GM18951 (cell line): Measurements from ENCODE around the gene FKBP2.

Experiments
- POLR2A ChIP-seq: IDR thresholded peaks from 4 replicates; pipeline ENCODE4 v1.6.1; 2011; ENCODE audit warnings: mild to moderate bottlenecking; ENCODE audit not compliant: insufficient read length, insufficient read depth; ENCODE audit errors: extremely low read depth
- in situ Hi-C: fragments of 300-500 bp; cut with MboI; formaldehyde crosslinking; loops from one replicate; pipeline ENCODE4 v1.12.0; 2022; ENCODE audit warnings: low sequenced_read_pairs, mixed read lengths, inconsistent platforms; ENCODE audit not compliant: unreplicated experiment

Gene FKBP2

DNA sequence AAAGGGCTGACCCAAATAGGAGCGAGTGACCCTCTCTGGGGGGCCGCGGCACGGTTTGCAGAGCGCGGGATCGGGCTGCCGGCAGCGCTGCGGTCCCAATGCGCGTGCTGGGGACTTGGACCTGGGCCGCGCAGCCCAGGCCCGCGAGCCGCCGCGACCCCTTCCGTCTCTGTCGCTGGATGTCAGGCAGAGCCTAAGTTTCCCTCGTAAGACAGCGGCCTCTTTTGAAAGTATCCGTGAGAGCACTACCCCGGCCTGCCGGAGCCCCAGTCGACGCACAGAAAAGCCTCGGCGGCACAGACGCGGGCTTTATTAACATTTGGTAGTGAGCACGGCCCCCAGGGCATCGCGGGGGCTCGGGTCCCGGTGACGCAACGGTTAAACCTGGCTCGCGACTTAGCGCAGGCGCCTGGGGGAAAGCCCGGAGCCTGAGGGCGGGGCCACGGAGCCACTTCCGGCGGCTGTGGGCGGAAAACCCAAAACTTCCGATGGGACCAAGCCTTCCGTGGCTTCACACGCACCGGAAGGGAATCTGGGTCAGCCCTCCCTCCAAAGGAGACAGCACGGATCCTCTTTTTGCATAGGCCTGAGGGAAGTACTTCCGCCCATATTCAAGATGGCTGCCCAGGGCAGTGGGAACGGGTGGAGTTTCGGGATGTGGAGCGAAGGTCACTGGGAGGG, 28.8 kb downstream of the FKBP2 start:
- in situ Hi-C loops = no loop called here
- TF ChIP-seq POLR2A = peak; percentile 75

DNA sequence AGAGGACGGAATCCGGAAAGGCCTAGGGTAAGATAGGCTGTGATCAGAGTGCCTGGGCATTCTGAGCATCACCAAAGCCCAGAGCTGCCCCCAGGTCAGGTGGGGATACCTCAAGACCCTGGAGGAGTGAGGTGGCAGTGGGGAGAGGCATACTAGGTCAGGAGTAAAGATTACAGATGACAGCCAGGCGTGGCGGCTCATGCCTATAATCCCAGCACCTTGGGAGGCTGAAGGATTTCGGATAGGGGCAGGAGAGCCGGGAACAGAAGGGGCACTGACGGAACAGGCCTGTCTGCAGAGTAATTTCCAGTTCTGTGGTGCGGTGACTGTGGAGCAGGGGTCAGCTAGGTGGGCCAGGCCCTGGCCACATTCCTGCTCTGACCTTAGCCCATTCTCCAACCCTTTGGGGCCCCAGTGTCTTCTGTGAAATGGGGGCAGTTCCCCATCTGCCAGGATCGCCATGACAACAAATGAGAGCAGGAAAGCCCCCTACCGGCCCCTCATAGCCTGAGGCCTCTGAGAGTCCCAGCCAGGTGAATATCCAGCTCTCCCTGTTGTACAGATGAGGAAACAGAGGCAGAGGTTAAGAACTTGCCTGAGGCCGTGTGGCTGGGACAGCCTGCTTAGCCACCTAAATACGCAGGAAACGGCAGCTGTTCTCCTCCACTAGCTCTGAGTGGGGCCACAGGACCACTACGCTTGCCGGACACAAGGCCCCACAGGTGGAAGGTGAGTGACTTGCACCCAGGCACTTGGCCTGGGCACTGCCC, 34.3 kb downstream of the FKBP2 start:
- no peak for TF ChIP-seq POLR2A
- in situ Hi-C loops = no loop called here

DNA sequence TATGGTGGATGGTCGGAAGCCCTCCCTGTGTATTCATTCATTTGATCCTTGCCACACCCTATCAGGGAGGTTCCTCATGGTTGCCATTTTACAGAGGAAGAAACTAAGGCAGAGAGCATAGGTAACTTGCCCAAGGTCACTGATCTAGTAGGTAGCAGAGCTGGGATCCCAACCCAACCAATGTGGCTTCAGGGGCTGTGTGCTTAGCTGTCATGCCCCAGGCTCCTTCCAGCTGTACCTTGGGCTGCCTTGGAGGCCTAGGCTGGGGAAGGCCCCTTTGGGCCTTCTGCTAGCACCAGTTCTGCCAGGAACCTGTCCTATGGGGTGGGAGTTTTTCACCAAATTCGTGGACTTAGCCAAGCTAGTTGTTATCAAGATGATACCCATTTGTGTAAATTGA, 34.9 kb downstream of the FKBP2 start:
- in situ Hi-C loops = no loop called here

DNA sequence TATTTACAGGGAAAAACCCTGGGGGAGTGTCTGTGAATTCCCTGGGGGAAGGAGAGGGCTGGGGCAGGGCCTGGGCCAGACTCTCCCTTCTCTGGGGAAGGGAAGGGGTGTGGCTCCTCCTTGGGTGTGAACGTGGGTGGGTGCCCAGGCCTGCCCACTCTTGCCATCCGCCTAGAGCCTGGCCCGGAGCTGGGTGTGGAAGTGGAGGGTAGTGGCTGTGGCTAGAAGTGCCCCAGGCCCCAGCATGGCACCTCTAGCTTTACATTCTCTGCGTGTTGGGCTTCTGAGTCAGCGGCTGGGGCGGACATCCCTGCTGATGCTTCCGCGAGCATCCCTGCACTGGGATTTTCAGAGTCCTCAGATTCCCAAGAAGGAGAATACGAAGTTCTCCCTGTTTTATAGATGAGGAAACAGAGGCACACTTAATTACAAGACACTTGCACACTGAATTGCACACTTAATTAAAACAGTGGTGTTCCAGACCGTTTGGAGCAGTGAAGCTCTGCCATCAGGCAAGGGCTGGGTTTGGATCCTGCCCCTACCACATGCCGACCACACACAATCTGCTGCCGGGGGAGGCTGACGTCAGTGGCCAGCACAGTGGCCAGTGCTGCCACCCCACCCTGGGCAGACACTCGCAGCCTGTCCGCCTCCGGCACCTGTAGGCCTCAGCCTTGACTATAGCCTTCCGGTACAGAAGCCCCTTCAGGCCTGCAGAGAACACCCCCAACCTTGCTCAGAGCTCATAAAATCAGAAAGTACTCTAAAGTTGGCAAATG, 35.9 kb downstream of the FKBP2 start:
- no peak for TF ChIP-seq POLR2A
- in situ Hi-C loops = no loop called here

More for the DNA sequence above, 34.9 kb downstream of the FKBP2 start:
- TF ChIP-seq POLR2A = no peak

DNA sequence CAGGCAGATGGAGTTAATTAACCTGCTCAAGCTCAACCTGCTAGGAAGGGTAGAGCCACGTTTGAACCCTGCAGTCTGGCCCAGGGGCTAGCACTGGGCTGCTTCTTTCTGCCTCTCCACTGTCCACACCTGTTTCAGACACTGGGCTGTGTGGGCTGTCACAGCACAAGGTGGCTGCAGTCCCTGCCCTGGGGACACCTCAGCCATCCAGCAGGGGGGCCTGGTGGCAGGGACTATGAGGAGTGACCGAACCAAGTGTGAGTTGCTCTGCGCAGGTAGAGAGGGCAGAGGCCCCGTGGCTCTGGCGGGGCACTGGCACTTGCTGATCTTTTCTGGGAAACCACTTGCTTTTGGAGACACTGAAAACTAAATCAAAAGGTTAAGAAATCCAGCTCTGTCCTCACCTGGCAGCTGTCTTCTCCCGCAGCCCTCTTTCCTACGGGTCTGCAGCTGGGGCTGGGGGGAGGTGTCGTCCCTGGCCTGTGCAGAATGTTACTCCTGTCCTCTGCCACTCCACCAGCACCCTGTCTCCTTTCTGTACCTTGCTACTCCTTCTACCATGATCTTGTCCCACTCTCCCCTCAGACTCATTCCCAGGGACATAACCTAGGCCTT, 37.8 kb downstream of the FKBP2 start:
- in situ Hi-C loops = no loop called here
- no peak for TF ChIP-seq POLR2A

DNA sequence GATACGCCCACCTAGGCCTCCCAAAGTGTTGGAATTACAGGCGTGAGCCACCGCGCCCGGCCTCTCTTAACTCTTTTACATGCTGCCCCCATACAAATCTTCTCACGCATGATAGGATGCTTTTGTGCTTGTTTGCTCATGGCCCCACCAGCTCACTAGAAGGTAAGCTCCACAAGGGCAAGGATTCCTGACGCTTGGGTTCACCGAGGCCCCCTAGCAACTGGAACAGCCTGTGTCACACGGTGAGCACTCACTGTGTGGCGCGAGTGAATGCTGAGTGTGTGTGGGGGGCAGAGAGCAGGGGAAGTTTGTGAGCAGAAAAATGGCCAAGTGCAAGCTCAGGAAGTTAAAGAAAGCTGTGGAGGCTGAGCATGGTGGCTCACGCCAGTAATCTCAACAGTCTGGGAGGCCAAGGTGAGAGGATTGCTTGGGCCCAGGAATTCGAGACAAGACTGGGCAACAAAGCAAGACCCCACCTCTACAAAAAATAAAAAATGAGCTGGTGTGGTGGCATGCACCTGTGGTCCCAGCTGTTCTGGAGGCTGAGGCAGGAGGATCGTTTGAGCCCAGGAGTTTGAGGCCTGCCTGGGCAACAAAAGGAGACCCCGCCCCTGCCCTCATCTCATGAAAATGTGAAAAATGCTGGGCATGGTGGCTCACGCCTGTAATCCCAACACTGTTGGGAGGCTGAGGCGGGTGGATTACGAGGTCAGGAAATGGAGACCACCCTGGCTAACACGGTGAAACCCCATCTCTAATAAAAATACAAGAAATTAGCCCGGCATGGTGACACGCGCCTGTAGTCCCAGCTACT, 41.3 kb downstream of the FKBP2 start:
- TF ChIP-seq POLR2A = no peak
- in situ Hi-C loops = no loop called here

DNA sequence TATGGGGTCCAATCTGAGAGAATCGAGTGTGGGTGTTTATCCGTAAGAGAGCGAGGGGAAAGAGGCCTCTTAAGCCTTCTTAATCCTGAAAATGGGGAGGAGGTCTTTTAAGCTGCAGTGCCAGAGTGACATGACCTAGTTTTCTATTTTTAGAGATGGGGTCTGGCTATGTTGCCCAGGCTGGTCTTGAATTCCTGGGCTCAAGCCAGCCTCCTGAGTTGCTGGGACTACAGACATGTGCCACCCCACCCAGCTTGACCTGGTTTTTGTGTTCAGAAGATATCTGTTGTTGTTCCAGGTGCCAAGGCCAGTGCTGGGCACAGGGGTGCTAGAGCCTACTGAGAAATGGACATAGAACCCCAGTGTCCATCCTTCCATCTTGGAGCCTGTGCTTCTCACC, 42.2 kb downstream of the FKBP2 start:
- TF ChIP-seq POLR2A = no peak
- in situ Hi-C loops = no loop called here

DNA sequence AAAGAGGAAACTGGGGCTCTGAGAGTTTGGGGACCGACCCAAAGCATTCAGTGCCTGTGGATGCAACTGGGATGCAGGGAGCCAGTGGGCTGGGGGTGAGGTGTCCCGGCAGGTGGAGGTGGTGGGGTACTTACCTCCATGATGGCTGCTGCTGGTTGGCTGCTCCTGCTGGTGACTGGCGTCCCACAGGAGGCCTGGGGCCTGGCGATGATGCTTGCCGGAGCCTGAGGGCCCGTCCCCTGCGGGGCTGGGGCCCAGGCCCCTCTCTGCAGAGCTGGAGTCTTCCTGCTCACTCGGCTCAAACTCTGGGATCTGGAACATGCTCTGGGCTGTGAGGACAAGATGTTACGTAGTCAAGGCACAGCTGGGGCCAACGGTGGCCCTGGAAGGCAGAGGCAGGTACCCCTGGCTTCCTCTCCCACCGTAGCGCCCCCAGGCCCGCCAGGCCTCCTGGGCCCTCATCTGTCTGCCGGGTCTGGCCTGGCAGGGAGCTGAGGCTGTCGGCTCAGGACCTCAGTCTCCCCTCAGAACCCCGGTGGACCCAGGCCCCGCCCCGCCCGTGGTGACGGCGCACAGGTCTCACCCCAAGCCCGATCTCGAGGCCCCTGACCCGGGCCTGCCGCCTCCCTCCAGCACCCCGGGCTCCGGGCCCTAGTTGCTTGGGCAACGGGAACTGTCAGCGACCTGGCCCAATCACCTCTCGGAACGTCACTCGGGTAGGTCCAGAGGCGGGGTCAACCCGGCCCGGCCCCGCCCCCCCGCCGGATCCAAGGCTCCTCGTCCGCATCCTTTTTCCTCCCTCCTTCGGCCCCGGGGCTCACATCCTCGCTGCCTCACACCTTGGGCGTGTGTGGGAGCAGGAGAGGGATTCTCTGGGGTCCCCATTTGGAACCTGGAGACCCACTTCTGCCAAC, 43.4 kb downstream of the FKBP2 start, which contains the start of gene BAD:
Gene BAD (minus strand): TSS at position 618 of the 914 bp plus-strand sequence. CDS start 297 bp downstream, at position 321.
- TF ChIP-seq POLR2A = peak; percentile 69
- in situ Hi-C loops = no loop called here

DNA sequence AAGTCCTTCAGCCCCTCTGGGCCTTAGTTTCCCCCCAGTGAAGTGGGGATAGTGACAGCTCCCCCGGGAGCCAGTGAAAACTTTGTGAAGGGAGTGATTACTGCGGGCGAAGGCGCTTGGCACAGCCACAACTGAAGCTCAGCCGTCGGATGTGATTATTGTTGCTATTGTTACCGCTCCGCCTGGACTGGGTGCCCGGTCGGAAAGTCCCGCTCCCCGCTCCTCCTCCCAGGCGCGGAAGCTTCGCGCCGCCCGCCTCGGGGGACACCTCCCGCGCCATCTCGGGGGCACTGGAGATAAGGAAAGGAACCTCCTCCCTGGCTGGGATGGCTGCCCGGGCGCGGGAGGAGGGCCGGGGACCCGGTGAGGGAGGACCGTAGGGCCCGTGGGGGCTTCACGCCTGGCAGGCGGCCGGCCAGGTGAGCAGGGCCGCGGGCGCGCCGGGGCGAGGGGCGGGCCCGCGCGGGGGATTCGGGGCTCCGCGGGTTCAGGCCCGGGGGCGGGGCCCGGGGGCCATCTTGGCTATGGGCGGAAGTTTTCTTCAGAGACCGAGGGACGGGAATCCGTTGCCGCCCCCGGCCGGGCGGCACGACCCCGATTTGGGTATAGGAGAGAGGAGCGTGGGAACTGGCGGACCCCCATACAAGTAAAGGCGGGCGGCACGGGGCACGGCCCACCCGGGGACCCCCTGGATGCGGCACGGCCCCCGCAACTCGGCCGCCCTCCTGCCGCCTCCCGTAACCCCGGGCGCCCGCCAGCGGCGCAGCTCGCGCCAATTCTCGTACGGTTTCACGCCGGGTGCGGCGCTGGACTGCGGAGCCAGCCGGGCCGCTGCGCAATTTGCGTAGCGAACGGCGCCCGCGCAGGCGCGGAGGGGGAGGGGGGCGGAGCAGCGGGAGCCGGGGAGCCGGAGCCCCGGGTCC, 44.3 kb downstream of the FKBP2 start, which contains the start of gene GPR137:
Gene GPR137 (plus strand): TSS at position 887 of the 923 bp plus-strand sequence. CDS start 677 bp downstream, outside the sequence.
- in situ Hi-C loops = no loop called here
- peak; percentile 55 for TF ChIP-seq POLR2A
